ENCODE data around the gene ZNF366.

The ZNF366 gene

GRCh38 chr5:72507231-72507906 is at the start of gene ZNF366:
ZNF366 (minus strand) TSS chr5:72507410; CDS start chr5:72461496, 45,914 bp downstream.
- DNase-seq (ENCODE audit: low read depth), result no peak

- DNase-seq (ENCODE audit: low read depth), result no peak
Observed at GRCh38 chr5:72556351-72557166, 49.3 kb upstream of the ZNF366 start.

- DNase-seq (ENCODE audit: low read depth), result no peak
Observed at GRCh38 chr5:72555871-72556270, 48.7 kb upstream of the ZNF366 start.

GRCh38 chr5:72554897-72555296 is 47.7 kb upstream of the ZNF366 start:
- DNase-seq (ENCODE audit: low read depth), result no peak

- peak; percentile 83 for DNase-seq (ENCODE audit: low read depth)
Observed at GRCh38 chr5:72552041-72552557, 44.9 kb upstream of the ZNF366 start.

GRCh38 chr5:72550595-72550994 is 43.4 kb upstream of the ZNF366 start:
- no peak for DNase-seq (ENCODE audit: low read depth)

- DNase-seq (ENCODE audit: low read depth), result no peak
Observed at GRCh38 chr5:72543811-72544210, 36.6 kb upstream of the ZNF366 start.

GRCh38 chr5:72543365-72543764 is 36.2 kb upstream of the ZNF366 start:
- no peak for DNase-seq (ENCODE audit: low read depth)

- no peak for DNase-seq (ENCODE audit: low read depth)
Observed at GRCh38 chr5:72542695-72543094, 35.5 kb upstream of the ZNF366 start.

GRCh38 chr5:72541501-72542225 is 34.5 kb upstream of the ZNF366 start:
- DNase-seq (ENCODE audit: low read depth), result no peak

GRCh38 chr5:72540759-72541438 is 33.7 kb upstream of the ZNF366 start:
- no peak for DNase-seq (ENCODE audit: low read depth)

- DNase-seq (ENCODE audit: low read depth), result no peak
Observed at GRCh38 chr5:72539726-72540125, 32.5 kb upstream of the ZNF366 start.

- no peak for DNase-seq (ENCODE audit: low read depth)
Observed at GRCh38 chr5:72539038-72539437, 31.8 kb upstream of the ZNF366 start.

GRCh38 chr5:72537166-72537565 is 30.0 kb upstream of the ZNF366 start:
- DNase-seq (ENCODE audit: low read depth), result no peak

GRCh38 chr5:72531496-72532190 is 24.4 kb upstream of the ZNF366 start:
- DNase-seq (ENCODE audit: low read depth), result no peak

- no peak for DNase-seq (ENCODE audit: low read depth)
Observed at GRCh38 chr5:72530196-72530595, 23.0 kb upstream of the ZNF366 start.

- DNase-seq (ENCODE audit: low read depth), result no peak
Observed at GRCh38 chr5:72529383-72529782, 22.2 kb upstream of the ZNF366 start.

- DNase-seq (ENCODE audit: low read depth), result peak; percentile 45
Observed at GRCh38 chr5:72525816-72526215, 18.6 kb upstream of the ZNF366 start.

- peak; percentile 45 for DNase-seq (ENCODE audit: low read depth)
Observed at GRCh38 chr5:72523960-72524582, 16.9 kb upstream of the ZNF366 start.

GRCh38 chr5:72522607-72523006 is 15.4 kb upstream of the ZNF366 start:
- no peak for DNase-seq (ENCODE audit: low read depth)

GRCh38 chr5:72519111-72519510 is 11.9 kb upstream of the ZNF366 start:
- DNase-seq (ENCODE audit: low read depth), result no peak

Measured in HS-5 (cell line).